ENCODE data around the gene SDR42E2.
A peak's percentile ranks its signal among the peaks of the same experiment; 100 is the strongest.

SDR42E2 gene

DNA sequence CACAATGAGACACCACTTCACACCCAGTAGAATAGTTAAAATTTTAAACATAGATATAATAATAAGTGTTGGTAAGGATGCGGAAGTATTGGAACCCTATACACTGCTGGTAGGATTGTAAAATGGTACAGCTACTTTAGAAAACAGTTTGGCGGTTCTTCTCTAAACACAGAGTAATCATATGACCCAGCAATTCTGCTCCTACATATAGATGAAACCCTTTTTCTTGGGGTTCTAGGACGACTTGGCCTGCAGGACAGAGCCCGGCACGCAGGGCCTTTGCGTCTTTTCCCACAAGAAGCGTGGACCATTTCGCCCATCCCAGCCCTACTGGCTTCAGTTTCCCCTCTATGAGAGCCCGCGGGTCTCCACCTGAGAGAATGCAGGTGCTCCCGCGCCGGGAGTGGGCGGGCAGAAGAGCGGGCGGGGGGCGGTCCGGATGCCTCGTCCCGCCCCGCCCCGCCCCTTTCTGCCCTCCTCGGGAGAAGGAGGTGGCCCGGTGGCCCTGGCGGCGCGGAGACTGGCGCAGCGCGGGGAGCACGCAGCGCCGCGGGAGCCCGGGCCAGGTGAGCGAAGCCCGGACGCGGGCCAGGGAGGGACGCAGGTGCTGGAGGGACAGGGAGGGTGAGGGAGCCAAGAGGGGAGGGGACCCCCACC lies at the start of gene SDR42E2:
Gene SDR42E2, plus strand, starts transcription at position 508 of the 657 bp plus-strand sequence. CDS start 3,077 bp downstream, outside the sequence.
- no peak for DNase-seq (ENCODE audit: extremely low read depth, low read depth)
- H3K4me3 ChIP-seq (replicated peaks; ENCODE audit: low read depth, low read length), result no peak within 1 kb of the TSS
- TF ChIP-seq, protein P1, sequence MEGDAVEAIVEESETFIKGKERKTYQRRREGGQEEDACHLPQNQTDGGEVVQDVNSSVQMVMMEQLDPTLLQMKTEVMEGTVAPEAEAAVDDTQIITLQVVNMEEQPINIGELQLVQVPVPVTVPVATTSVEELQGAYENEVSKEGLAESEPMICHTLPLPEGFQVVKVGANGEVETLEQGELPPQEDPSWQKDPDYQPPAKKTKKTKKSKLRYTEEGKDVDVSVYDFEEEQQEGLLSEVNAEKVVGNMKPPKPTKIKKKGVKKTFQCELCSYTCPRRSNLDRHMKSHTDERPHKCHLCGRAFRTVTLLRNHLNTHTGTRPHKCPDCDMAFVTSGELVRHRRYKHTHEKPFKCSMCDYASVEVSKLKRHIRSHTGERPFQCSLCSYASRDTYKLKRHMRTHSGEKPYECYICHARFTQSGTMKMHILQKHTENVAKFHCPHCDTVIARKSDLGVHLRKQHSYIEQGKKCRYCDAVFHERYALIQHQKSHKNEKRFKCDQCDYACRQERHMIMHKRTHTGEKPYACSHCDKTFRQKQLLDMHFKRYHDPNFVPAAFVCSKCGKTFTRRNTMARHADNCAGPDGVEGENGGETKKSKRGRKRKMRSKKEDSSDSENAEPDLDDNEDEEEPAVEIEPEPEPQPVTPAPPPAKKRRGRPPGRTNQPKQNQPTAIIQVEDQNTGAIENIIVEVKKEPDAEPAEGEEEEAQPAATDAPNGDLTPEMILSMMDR (IDR thresholded peaks at IDR 0.05; ENCODE audit: low read depth, low read length, missing control alignments), result no peak

DNA sequence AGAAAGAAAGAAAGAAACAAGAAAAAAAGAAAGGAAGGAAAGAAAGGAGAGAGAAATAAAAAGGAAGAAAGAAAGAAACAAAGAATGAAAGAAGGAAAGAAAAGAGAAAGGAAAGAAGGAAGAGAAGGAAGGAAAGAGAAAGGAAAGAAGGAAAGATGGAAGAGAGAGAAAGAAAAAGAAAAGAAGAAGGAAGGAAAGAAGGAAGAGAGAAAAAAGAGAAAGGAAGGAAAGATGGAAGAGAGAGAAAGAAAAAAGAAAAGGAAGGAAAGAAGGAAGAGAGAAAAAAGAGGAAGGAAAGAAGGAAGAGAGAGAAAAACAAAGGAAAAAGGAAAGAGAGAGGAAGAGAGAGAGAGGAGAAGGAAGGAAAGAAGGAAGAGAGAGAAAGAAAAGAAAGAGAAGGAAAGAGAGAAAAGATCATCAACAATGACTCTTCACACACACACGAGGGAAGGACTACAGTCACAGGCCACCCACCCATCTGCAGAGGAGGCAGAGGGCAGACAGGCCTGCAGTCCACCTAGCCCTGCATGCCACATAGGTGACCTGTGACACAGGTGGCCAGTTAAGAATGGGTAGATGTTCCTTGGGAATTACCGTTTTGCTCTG lies 46.1 kb upstream of the SDR42E2 start:
- TF ChIP-seq, protein P1 (IDR thresholded peaks at IDR 0.05; ENCODE audit: low read depth, low read length, missing control alignments), result no peak
- H3K4me3 ChIP-seq (replicated peaks; ENCODE audit: low read depth, low read length), result no peak overlapping the region
- no peak for DNase-seq (ENCODE audit: extremely low read depth, low read depth)

- no peak overlapping the region for H3K4me3 ChIP-seq (replicated peaks; ENCODE audit: low read depth, low read length)
- DNase-seq (ENCODE audit: extremely low read depth, low read depth), result no peak
- TF ChIP-seq, protein P1 (IDR thresholded peaks at IDR 0.05; ENCODE audit: low read depth, low read length, missing control alignments), result no peak
Observed at GRCh38 chr16:22117609-22118008, 44.7 kb upstream of the SDR42E2 start.

DNA sequence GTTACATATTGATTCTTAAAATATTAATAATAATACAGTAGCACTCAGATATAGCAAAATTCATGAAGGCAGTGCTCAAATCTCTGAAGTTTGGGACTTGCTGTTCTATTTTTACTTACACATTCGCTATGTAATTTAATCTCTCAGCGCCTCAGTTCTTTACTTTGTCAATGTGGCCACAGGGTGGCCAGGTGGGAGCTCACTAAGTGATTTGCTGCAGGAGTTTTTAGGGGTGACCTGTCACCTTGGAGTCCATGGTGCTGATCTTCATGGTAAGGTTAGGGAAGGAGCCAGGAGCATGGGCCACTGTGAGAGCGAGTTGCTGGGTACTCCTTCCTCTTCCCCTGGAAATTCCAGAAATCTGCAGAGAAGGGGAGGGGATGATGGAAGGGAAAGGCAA lies 41.9 kb upstream of the SDR42E2 start:
- H3K4me3 ChIP-seq (replicated peaks; ENCODE audit: low read depth, low read length), result no peak overlapping the region
- no peak for DNase-seq (ENCODE audit: extremely low read depth, low read depth)
- TF ChIP-seq, protein P1 (IDR thresholded peaks at IDR 0.05; ENCODE audit: low read depth, low read length, missing control alignments), result no peak

DNA sequence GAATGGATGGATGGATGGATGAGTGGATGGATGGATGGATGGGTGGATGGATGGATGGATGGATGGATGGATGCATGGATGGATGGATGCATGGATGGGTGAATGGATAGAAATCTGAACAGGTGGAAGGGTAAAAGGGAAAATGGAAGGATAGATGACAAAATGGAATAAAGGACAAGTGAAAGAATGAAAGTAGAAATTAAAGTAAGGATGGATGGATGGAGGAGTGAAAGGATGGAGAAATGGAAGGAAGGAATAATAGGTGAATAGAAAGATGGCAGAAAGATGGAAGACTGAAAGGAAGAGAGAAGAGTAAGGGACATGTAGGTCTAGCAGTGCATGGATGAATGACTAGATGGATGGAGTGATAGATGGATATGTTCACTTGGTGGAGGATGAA lies 40.1 kb upstream of the SDR42E2 start:
- TF ChIP-seq, protein P1 (IDR thresholded peaks at IDR 0.05; ENCODE audit: low read depth, low read length, missing control alignments), result no peak
- DNase-seq (ENCODE audit: extremely low read depth, low read depth), result no peak
- H3K4me3 ChIP-seq (replicated peaks; ENCODE audit: low read depth, low read length), result no peak overlapping the region

DNA sequence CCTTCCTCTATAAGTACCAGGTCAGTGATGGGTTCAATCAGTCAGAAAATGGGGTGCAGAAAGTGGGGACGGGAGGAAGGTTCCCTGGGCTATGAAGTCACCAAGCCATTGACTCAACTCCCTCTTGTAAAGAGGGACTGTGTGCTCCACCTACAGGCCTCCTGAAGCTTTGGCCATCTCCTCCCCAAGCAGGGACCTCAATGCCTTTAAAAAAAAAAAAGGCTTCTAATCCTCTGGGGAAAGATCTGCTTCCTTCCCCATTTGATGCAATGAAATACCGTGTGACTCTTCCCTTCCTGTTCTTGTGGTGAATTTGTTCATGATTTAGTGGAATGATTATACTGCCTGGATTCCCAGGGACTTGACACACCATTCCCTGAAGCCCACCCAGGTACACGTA lies 39.2 kb upstream of the SDR42E2 start:
- H3K4me3 ChIP-seq (replicated peaks; ENCODE audit: low read depth, low read length), result no peak overlapping the region

More for the DNA sequence above, 39.2 kb upstream of the SDR42E2 start:
- TF ChIP-seq, protein P1 (IDR thresholded peaks at IDR 0.05; ENCODE audit: low read depth, low read length, missing control alignments), result peak; percentile 9
- DNase-seq (ENCODE audit: extremely low read depth, low read depth), result no peak

All from HFF-Myc (cell line).